ENCODE measurements around the gene MMEL1.

MMEL1 gene

DNA sequence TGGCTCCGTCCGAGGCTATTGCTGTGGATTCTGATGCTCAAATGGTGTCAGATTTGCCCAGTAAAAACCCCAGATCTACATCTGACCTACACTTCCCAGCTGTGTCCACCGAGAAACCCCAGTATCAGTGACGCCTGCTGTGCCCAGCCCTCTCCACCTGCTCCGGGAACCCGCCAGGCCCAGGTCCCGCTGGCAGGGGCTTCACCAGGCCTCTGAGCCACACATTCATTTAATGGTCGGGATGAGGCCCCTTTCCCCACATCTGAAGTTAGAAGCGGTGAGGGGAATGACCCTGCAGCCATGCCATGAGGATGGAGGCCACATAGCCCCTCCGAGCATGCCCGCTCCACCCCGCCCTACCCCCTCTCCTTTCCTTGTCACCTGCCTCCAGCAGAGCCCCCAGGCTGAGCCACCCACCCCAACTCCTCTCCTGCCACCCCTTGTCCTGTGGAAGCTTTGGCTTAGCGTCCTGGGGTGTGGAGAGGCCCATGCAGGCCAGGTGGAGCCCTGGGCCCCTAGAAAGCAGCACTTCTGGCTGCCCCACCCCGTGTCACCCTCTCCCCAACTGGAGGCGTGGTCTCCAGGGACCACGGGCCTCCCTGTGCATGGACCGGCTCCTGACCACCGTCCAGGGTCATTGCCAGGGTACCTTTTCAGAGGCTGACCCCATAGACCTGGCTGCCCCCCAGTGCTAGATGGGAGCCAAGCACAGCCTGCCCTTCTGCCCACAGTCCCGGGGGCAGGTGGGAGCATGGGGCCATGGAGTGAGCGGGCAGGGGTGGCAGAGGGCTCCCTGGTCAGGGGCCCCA is 68.6 kb downstream of the MMEL1 start:
- Histone ChIP-seq H3K4me3 (ENCODE audit: low read length) (no peak overlapping the region), H3K9ac (ENCODE audit: low read length) (peak overlapping the region; percentile 8), H3K27me3 (ENCODE audit: control insufficient read depth, insufficient read depth, low read length) (peaks cover 3% of the 10 kb centered on the region), H3K4me1 (ENCODE audit: control insufficient read depth, insufficient read depth, low read length) (peaks cover 20% of the 10 kb centered on the region), H3K9me3 (ENCODE audit: control insufficient read depth, low read length) (no peaks in the 10 kb centered on the region), H3K36me3 (ENCODE audit: control insufficient read depth, insufficient read depth, low read length) (no peaks in the 10 kb centered on the region)

DNA sequence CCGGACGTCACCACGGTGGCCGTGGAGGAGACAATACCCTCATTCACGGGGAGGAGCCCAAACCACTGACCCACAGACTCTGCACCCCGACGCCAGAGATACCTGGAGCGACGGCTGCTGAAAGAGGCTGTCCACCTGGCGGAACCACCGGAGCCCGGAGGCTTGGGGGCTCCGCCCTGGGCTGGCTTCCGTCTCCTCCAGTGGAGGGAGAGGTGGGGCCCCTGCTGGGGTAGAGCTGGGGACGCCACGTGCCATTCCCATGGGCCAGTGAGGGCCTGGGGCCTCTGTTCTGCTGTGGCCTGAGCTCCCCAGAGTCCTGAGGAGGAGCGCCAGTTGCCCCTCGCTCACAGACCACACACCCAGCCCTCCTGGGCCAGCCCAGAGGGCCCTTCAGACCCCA is 69.6 kb downstream of the MMEL1 start:
- no peaks in the 10 kb centered on the region for H3K9me3 ChIP-seq (ENCODE audit: control insufficient read depth, low read length)
- peaks cover 4% of the 10 kb centered on the region for H3K36me3 ChIP-seq (ENCODE audit: control insufficient read depth, insufficient read depth, low read length)
- peaks cover 3% of the 10 kb centered on the region for H3K27me3 ChIP-seq (ENCODE audit: control insufficient read depth, insufficient read depth, low read length)
- no peak overlapping the region for H3K9ac ChIP-seq (ENCODE audit: low read length)
- H3K4me1 ChIP-seq (ENCODE audit: control insufficient read depth, insufficient read depth, low read length), result peaks cover 27% of the 10 kb centered on the region
- no peak overlapping the region for H3K4me3 ChIP-seq (ENCODE audit: low read length)

DNA sequence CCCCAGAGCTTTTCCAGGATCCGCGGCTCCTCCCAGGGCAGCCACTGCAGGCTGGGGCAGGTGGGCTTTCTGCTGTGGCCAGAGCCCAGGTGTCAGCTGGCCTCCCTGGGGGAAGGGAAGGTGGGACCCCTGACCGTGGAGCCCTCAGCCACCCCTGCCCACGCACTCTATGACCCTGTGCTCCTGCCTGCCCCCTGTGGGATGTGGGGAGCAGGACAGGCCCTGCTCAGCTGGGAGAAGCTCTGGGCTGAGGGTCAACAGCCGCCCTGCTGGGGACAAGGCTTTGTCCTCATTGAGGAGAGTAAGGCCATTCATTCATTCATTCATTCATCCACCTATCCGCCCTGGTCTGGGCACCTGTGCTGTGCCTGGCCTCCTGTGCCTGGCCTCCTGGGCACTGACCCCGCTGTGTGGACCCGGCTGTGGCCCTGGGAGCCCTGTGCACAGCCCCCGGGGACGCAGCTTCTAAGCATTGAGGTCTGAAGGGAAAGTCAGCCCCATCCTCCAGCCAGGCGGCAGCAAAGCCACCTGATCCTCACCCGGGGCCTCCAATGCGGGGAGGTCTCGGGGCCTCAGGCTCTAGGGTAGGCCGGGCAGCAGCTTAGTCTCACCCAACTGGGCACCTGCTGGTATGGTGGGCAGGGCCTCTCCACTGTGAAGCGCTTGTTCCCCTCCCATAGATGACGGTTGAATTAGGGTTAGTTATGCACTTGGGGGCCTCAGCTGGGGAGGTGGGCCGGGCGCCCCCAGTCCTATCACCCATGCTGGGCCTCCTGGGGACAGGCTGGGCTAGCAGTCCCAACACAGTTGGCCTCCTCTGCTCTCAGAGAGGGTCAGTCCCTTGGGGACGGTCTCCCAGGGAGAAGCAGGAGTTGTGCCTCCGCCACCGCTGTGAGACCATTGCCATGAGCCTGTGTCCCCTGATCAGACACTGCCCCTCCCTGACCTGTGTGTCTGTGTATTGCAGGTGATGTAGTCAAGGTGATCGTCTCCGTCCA is 70.6 kb downstream of the MMEL1 start:
- Histone ChIP-seq H3K4me3 (ENCODE audit: low read length) (no peak overlapping the region), H3K36me3 (ENCODE audit: control insufficient read depth, insufficient read depth, low read length) (peaks cover 4% of the 10 kb centered on the region), H3K9ac (ENCODE audit: low read length) (no peak overlapping the region), H3K27me3 (ENCODE audit: control insufficient read depth, insufficient read depth, low read length) (peaks cover 3% of the 10 kb centered on the region), H3K4me1 (ENCODE audit: control insufficient read depth, insufficient read depth, low read length) (peaks cover 37% of the 10 kb centered on the region), H3K9me3 (ENCODE audit: control insufficient read depth, low read length) (no peaks in the 10 kb centered on the region)

DNA sequence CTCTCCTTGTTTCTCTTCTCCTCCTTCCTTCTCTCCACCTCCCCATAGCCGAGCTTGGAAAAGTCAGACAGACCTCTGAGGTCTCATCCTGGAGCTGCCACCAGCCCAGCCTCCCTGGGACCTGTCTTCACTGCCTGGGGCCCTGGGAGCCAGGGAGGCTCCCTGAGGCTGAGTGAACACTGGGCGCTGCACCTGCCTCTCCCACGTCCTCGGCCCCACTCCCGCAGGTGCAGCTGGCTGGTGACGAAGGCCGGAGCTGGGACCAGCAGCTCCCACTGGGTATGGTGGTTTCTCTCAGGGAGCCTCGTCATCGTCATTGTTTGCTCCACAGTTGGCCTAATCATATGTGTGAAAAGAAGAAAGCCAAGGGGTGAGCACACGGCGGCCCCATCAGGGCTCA is 71.4 kb downstream of the MMEL1 start:
- no peaks in the 10 kb centered on the region for H3K9me3 ChIP-seq (ENCODE audit: control insufficient read depth, low read length)
- H3K27me3 ChIP-seq (ENCODE audit: control insufficient read depth, insufficient read depth, low read length), result peaks cover 3% of the 10 kb centered on the region
- peaks cover 37% of the 10 kb centered on the region for H3K4me1 ChIP-seq (ENCODE audit: control insufficient read depth, insufficient read depth, low read length)
- H3K4me3 ChIP-seq (ENCODE audit: low read length), result no peak overlapping the region
- H3K9ac ChIP-seq (ENCODE audit: low read length), result no peak overlapping the region
- H3K36me3 ChIP-seq (ENCODE audit: control insufficient read depth, insufficient read depth, low read length), result peaks cover 4% of the 10 kb centered on the region

DNA sequence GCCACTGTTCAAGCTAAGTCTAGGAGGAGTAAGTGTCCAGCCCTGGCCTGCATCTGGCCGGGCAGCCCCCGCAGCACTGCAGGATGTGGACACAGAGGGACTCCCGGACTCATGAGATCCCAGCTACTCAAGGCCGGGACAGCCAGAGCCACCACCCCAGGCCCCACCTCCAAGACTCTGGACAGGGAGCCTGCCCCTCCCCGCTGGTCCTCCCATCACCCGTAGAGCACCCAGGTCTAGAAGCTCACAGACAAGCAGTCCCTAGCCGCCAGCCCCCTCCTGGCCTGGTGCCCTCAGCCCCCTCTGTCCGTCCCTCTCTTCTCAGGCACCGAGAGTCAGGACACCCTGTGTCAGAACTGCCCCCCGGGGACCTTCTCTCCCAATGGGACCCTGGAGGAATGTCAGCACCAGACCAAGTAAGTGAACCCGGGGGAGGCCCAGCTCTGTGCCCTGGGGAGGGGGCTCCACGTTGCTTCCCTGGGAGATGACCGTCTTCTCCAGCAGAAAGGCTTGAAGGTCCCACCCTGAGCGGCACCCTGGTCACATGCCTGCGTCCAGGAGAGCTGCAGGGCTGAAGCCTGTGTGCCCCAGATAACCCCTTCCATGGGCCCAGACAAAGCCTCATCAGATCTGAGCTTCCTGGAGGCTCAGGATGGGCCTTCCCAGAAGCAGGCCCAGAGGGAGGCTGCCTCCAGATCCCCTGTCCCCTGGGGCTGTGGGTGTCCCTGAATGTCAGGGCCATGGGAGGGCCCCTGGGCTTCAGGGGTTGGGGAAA is 72.3 kb downstream of the MMEL1 start:
- Histone ChIP-seq H3K4me3 (ENCODE audit: low read length) (no peak overlapping the region), H3K9ac (ENCODE audit: low read length) (no peak overlapping the region), H3K36me3 (ENCODE audit: control insufficient read depth, insufficient read depth, low read length) (peaks cover 4% of the 10 kb centered on the region), H3K4me1 (ENCODE audit: control insufficient read depth, insufficient read depth, low read length) (peaks cover 34% of the 10 kb centered on the region), H3K9me3 (ENCODE audit: control insufficient read depth, low read length) (no peaks in the 10 kb centered on the region), H3K27me3 (ENCODE audit: control insufficient read depth, insufficient read depth, low read length) (no peaks in the 10 kb centered on the region)

DNA sequence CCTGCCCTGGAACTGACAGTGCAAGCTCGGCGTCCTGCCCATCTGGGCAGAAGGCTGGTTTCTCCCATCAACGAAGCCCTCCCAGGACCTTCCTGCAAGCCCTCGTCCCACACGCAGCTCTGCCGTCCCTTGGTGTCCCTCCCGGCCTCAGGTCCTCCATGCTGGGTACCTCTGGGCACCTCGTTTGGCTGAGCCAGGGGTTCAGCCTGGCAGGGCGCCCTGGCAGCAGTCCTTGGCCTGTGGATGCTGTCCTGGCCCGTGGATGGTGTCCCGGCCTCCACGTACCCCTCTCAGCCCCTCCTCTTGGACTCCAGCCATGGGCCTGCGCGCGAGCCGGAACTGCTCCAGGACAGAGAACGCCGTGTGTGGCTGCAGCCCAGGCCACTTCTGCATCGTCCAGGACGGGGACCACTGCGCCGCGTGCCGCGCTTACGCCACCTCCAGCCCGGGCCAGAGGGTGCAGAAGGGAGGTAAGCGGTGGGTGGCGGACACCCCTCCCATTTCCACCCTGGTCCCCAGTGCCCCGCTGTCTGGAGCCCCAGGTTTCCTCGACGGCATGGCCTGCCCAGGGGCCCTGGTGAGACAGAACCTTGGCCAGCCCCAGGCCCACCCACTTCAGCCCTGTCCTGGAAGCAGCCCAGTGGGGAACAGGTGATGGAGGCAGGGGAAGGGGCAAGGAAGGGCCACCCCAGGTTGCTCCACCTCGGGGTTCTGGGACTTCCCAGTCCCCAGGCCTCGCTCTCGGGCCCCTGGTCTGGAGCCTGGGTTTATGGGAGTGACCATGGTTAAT is 73.1 kb downstream of the MMEL1 start:
- H3K9ac ChIP-seq (ENCODE audit: low read length), result no peak overlapping the region
- H3K9me3 ChIP-seq (ENCODE audit: control insufficient read depth, low read length), result no peaks in the 10 kb centered on the region
- no peak overlapping the region for H3K4me3 ChIP-seq (ENCODE audit: low read length)
- H3K36me3 ChIP-seq (ENCODE audit: control insufficient read depth, insufficient read depth, low read length), result peaks cover 4% of the 10 kb centered on the region
- H3K4me1 ChIP-seq (ENCODE audit: control insufficient read depth, insufficient read depth, low read length), result peaks cover 34% of the 10 kb centered on the region
- H3K27me3 ChIP-seq (ENCODE audit: control insufficient read depth, insufficient read depth, low read length), result no peaks in the 10 kb centered on the region

DNA sequence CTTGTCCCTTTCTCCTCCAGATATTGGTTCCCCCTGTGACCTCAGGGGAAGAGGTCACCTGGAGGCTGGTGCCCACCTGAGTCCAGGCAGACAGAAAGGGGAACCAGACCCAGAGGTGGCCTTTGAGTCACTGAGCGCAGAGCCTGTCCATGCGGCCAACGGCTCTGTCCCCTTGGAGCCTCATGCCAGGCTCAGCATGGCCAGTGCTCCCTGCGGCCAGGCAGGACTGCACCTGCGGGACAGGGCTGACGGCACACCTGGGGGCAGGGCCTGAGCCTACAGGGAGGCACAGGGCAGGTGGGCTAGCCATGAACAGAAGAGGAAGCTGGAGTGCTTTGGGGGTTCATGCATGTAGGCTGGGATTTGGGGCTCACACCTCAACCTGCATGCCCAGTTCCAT is 74.0 kb downstream of the MMEL1 start:
- Histone ChIP-seq H3K9ac (ENCODE audit: low read length) (no peak overlapping the region), H3K4me3 (ENCODE audit: low read length) (no peak overlapping the region), H3K27me3 (ENCODE audit: control insufficient read depth, insufficient read depth, low read length) (no peaks in the 10 kb centered on the region), H3K9me3 (ENCODE audit: control insufficient read depth, low read length) (no peaks in the 10 kb centered on the region), H3K36me3 (ENCODE audit: control insufficient read depth, insufficient read depth, low read length) (peaks cover 4% of the 10 kb centered on the region), H3K4me1 (ENCODE audit: control insufficient read depth, insufficient read depth, low read length) (peaks cover 33% of the 10 kb centered on the region)

DNA sequence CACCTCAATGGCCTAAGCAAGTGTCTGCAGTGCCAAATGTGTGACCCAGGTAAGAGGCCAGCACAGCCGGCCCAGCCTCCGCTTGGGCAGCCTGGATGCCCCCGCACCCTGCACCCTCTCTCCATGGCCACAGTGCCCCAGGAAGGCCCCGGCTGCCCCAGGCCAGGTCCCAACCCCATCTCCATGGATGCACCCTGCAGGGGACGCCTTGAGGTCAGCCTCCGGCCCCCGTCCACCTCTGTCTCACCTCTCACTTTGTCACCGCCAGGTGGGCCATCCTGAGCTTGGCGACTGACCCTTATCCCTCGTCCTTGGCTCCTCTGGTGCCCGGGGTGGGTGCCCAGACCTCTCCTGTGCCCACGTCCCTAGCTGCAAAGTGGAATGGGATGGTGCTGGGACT is 74.4 kb downstream of the MMEL1 start:
- no peak overlapping the region for H3K9ac ChIP-seq (ENCODE audit: low read length)
- H3K4me1 ChIP-seq (ENCODE audit: control insufficient read depth, insufficient read depth, low read length), result peaks cover 33% of the 10 kb centered on the region
- H3K36me3 ChIP-seq (ENCODE audit: control insufficient read depth, insufficient read depth, low read length), result peaks cover 4% of the 10 kb centered on the region
- no peak overlapping the region for H3K4me3 ChIP-seq (ENCODE audit: low read length)
- no peaks in the 10 kb centered on the region for H3K27me3 ChIP-seq (ENCODE audit: control insufficient read depth, insufficient read depth, low read length)
- H3K9me3 ChIP-seq (ENCODE audit: control insufficient read depth, low read length), result no peaks in the 10 kb centered on the region

DNA sequence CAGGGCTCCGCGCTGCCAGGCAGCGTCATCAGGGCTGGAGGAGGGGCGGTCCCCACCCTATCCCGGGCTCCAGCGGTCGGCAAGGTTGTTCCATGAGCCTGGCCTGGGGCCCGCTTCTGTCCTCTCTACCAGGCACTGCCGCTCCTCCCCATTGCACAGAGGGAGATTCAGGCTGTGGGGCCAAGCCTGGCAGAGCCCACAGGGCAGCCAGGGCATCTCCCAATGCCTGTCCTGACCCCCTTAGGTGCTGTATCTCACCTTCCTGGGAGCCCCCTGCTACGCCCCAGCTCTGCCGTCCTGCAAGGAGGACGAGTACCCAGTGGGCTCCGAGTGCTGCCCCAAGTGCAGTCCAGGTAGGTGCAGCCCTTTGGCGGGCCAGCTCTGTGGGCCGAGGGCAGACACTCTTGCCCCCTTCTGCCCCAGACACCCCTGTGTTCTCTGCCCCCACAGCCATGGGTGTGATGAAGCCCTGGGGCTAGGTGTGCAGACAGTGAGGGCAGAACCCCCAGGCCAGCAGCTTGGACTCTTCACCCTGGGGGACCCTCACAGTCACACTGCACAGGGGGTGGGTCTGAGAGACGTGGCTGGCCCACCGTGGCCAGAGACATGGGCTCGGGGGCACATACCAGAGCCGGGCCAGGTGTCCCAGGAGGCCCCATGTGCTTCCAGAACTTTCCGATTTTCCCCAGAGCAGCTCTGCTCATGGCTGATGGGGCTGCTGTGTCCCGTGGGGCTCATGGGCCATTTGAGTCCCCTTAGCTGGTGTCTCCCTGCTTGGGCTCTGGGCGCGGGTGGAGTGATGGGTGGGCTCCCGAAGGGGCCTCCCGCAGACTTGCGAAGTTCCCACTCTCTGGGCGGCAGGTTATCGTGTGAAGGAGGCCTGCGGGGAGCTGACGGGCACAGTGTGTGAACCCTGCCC is 75.1 kb downstream of the MMEL1 start:
- H3K9ac ChIP-seq (ENCODE audit: low read length), result peak overlapping the region; percentile 99
- H3K9me3 ChIP-seq (ENCODE audit: control insufficient read depth, low read length), result no peaks in the 10 kb centered on the region
- H3K4me1 ChIP-seq (ENCODE audit: control insufficient read depth, insufficient read depth, low read length), result peaks cover 33% of the 10 kb centered on the region
- H3K4me3 ChIP-seq (ENCODE audit: low read length), result peak overlapping the region; percentile 99
- H3K36me3 ChIP-seq (ENCODE audit: control insufficient read depth, insufficient read depth, low read length), result peaks cover 4% of the 10 kb centered on the region
- no peaks in the 10 kb centered on the region for H3K27me3 ChIP-seq (ENCODE audit: control insufficient read depth, insufficient read depth, low read length)

DNA sequence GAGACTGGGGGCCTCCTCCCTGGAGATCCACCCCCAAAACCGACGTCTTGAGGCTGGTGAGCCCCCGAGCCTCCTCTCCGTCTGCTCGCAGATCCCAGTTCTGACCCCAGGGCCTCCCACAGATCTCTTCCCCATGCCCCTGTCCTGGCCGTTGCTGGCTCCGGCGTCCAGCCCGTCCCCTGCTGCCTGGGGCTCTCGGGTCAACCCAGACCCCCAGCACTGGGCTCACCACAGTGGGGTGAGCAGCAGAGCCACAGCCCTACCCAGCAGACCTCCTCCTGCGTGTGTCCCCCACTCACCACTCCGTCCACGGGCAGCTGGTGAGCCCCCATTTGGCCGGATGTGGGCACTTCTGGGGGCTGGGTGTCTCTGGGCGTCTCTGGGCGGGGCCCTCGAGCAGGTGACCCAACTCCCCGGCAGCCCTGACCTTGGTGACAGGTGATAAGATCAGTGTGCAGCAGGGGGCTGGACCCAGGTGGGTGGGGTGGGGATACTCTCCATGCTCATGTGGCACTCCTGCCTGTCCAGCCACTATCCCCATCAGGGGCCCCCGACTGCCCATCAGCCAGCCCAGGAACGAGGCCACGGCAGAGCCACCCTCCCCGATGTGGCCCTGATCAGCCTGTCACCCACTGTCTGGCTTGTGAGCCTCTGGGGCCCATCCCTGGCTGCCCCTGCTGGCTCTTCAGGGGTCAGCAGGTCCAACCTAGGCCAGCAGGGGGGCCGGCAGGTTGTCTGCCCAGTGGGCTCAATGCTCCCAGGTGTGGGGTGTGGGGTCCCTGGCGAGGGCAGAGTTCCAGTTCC is 75.9 kb downstream of the MMEL1 start:
- Histone ChIP-seq H3K9me3 (ENCODE audit: control insufficient read depth, low read length) (no peaks in the 10 kb centered on the region), H3K27me3 (ENCODE audit: control insufficient read depth, insufficient read depth, low read length) (no peaks in the 10 kb centered on the region), H3K36me3 (ENCODE audit: control insufficient read depth, insufficient read depth, low read length) (peaks cover 4% of the 10 kb centered on the region), H3K4me1 (ENCODE audit: control insufficient read depth, insufficient read depth, low read length) (peaks cover 33% of the 10 kb centered on the region), H3K9ac (ENCODE audit: low read length) (peak overlapping the region; percentile 99), H3K4me3 (ENCODE audit: low read length) (peak overlapping the region; percentile 99)

All from mucosa of stomach (tissue), 1 donor.